Measurements from ENCODE around the gene ENPP6. TPM values are rescaled to one million over a fixed set of nuclear protein-coding genes. Genes with fewer than 3 reads are reported as not detected.
"Not testable (repeated sequence)": the region's sequence is repeated elsewhere in the genome, so short reads cannot be mapped to it uniquely, and the experiment has no call there.

The ENPP6 gene
- total RNA-seq, 2 donors from 2014 or later: 0.07 to 0.47 TPM

- no peak for ATAC-seq
- Mint-ChIP-seq H3K27ac (no peak overlapping the region), H3K36me3 (no peaks in the 10 kb centered on the region), H3K9me3 (peaks cover 3 to 4% of the 10 kb centered on the region in 2 donors)
- DNase-seq (ENCODE audit: low spot score in 2 of 2): no peak
Measured at GRCh38 chr4:184080674-184081073, 137.0 kb downstream of the ENPP6 start.

- DNase-seq (ENCODE audit: low spot score in 2 of 2) (no peak), ATAC-seq (no peak)
- Mint-ChIP-seq H3K9me3 (peaks cover 3 to 25% of the 10 kb centered on the region in 2 donors), H3K27ac (no peak overlapping the region), H3K36me3 (no peaks in the 10 kb centered on the region)
Measured at GRCh38 chr4:184074677-184075388, 142.8 kb downstream of the ENPP6 start.

- peaks cover 3 to 14% of the 10 kb centered on the region in 2 donors for H3K9me3 Mint-ChIP-seq
- H3K27ac Mint-ChIP-seq: no peak overlapping the region
- no peak for DNase-seq (ENCODE audit: low spot score in 2 of 2)
- no peak for ATAC-seq
- H3K36me3 Mint-ChIP-seq: no peaks in the 10 kb centered on the region
Measured at GRCh38 chr4:184067931-184068554, 149.6 kb downstream of the ENPP6 start.

GRCh38 chr4:184066584-184067300, 150.9 kb downstream of the ENPP6 start:
- Mint-ChIP-seq H3K27ac (no peak overlapping the region), H3K36me3 (no peaks in the 10 kb centered on the region), H3K9me3 (peaks cover 1 to 2% of the 10 kb centered on the region in 2 donors)
- DNase-seq (ENCODE audit: low spot score in 2 of 2) (no peak), ATAC-seq (no peak)

GRCh38 chr4:184064877-184065276, 152.8 kb downstream of the ENPP6 start:
- no peaks in the 10 kb centered on the region for H3K9me3 Mint-ChIP-seq
- no peak overlapping the region for H3K27ac Mint-ChIP-seq
- no peaks in the 10 kb centered on the region for H3K36me3 Mint-ChIP-seq
- no peak for ATAC-seq
- no peak for DNase-seq (ENCODE audit: low spot score in 2 of 2)

GRCh38 chr4:184062769-184063168, 154.9 kb downstream of the ENPP6 start:
- no peak for ATAC-seq
- no peak for DNase-seq (ENCODE audit: low spot score in 2 of 2)
- Mint-ChIP-seq H3K27ac (peak overlapping the region in 1 of 2 donors; percentile 23), H3K36me3 (no peaks in the 10 kb centered on the region), H3K9me3 (no peaks in the 10 kb centered on the region)

- Mint-ChIP-seq H3K9me3 (no peaks in the 10 kb centered on the region), H3K27ac (no peak overlapping the region), H3K36me3 (no peaks in the 10 kb centered on the region)
- DNase-seq (ENCODE audit: low spot score in 2 of 2) (no peak), ATAC-seq (no peak)
Measured at GRCh38 chr4:184061582-184061981, 156.1 kb downstream of the ENPP6 start.

GRCh38 chr4:184059099-184059498, 158.6 kb downstream of the ENPP6 start:
- no peak for ATAC-seq
- Mint-ChIP-seq H3K9me3 (no peaks in the 10 kb centered on the region), H3K27ac (no peak overlapping the region)

GRCh38 chr4:184058026-184058425, 159.6 kb downstream of the ENPP6 start:
- Mint-ChIP-seq H3K9me3 (no peaks in the 10 kb centered on the region), H3K36me3 (no peaks in the 10 kb centered on the region), H3K27ac (peak overlapping the region in 1 of 2 donors; percentile 50)
- DNase-seq (ENCODE audit: low spot score in 2 of 2) (no peak), ATAC-seq (no peak)

More at GRCh38 chr4:184059099-184059498, 158.6 kb downstream of the ENPP6 start:
- no peak for DNase-seq (ENCODE audit: low spot score in 2 of 2)
- H3K36me3 Mint-ChIP-seq: no peaks in the 10 kb centered on the region

- ATAC-seq: no peak
- Mint-ChIP-seq H3K9me3 (no peaks in the 10 kb centered on the region), H3K36me3 (no peaks in the 10 kb centered on the region)
Measured at GRCh38 chr4:184056877-184057276, 160.8 kb downstream of the ENPP6 start.

GRCh38 chr4:184053434-184053833, 164.2 kb downstream of the ENPP6 start:
- DNase-seq (ENCODE audit: low spot score in 2 of 2) (no peak), ATAC-seq (no peak)
- Mint-ChIP-seq H3K9me3 (peaks cover 0 to 5% of the 10 kb centered on the region in 2 donors), H3K36me3 (no peaks in the 10 kb centered on the region), H3K27ac (no peak overlapping the region)

More at GRCh38 chr4:184056877-184057276, 160.8 kb downstream of the ENPP6 start:
- no peak overlapping the region for H3K27ac Mint-ChIP-seq
- DNase-seq (ENCODE audit: low spot score in 2 of 2): no peak

GRCh38 chr4:184052616-184053015, 165.1 kb downstream of the ENPP6 start:
- no peak for ATAC-seq
- Mint-ChIP-seq H3K27ac (no peak overlapping the region), H3K9me3 (peaks cover 3 to 5% of the 10 kb centered on the region in 2 donors), H3K36me3 (peaks cover 0 to 4% of the 10 kb centered on the region in 2 donors)
- DNase-seq (ENCODE audit: low spot score in 2 of 2): no peak

- H3K27ac Mint-ChIP-seq; DNase-seq (ENCODE audit: low spot score in 2 of 2); ATAC-seq: not testable (repeated sequence)
- Mint-ChIP-seq H3K36me3 (peaks cover 5 to 15% of the 10 kb centered on the region in 2 donors), H3K9me3 (peaks cover 10 to 16% of the 10 kb centered on the region in 2 donors)
Measured at GRCh38 chr4:184051262-184051661, 166.4 kb downstream of the ENPP6 start.

GRCh38 chr4:184046148-184046547, 171.5 kb downstream of the ENPP6 start:
- peaks cover 10 to 17% of the 10 kb centered on the region in 2 donors for H3K9me3 Mint-ChIP-seq
- H3K36me3 Mint-ChIP-seq: peaks cover 11 to 15% of the 10 kb centered on the region in 2 donors
- DNase-seq (ENCODE audit: low spot score in 2 of 2) (no peak), ATAC-seq (no peak)
- no peak overlapping the region for H3K27ac Mint-ChIP-seq

- H3K36me3 Mint-ChIP-seq: peaks cover 0 to 5% of the 10 kb centered on the region in 2 donors
- H3K27ac Mint-ChIP-seq: no peak overlapping the region
- DNase-seq (ENCODE audit: low spot score in 2 of 2) (no peak), ATAC-seq (no peak)
- peaks cover 0 to 5% of the 10 kb centered on the region in 2 donors for H3K9me3 Mint-ChIP-seq
Measured at GRCh38 chr4:184041156-184041555, 176.5 kb downstream of the ENPP6 start.

GRCh38 chr4:184039963-184040383, 177.7 kb downstream of the ENPP6 start:
- peak in 1 of 2 donors; percentile 18 for DNase-seq (ENCODE audit: low spot score in 2 of 2)
- peak; percentile 51 to 80 for ATAC-seq
- H3K36me3 Mint-ChIP-seq: no peaks in the 10 kb centered on the region
- no peaks in the 10 kb centered on the region for H3K9me3 Mint-ChIP-seq
- no peak overlapping the region for H3K27ac Mint-ChIP-seq
